Type B pancreatic cell (in vitro differentiated cells): ENCODE data around the gene VPS13D. TPM values are rescaled to one million over a fixed set of nuclear protein-coding genes. Genes with fewer than 3 reads are reported as not detected.

Source experiments
- DNase-seq: peaks from one replicate; pipeline ENCODE4 v3.0.0; 2021; ENCODE audit warnings: mixed read lengths; ENCODE audit not compliant: unreplicated experiment; ENCODE audit errors: extremely low spot score
- H3K27ac Mint-ChIP-seq: 2 replicates; pipeline ENCODE4 v1.8.0; 2021; ENCODE audit warnings: mild to moderate bottlenecking, mixed read lengths
- H3K27me3 Mint-ChIP-seq: 2 replicates; pipeline ENCODE4 v1.8.0; 2021; ENCODE audit warnings: mixed read lengths
- H3K36me3 Mint-ChIP-seq: 2 replicates; pipeline ENCODE4 v1.8.0; 2021; ENCODE audit warnings: mixed read lengths
- H3K4me1 Mint-ChIP-seq: one replicate; pipeline ENCODE4 v1.8.0; 2021; ENCODE audit warnings: mixed read lengths; ENCODE audit not compliant: unreplicated experiment
- H3K4me3 Mint-ChIP-seq: 2 replicates; pipeline ENCODE4 v1.8.0; 2021; ENCODE audit warnings: mild to moderate bottlenecking, mixed read lengths
- H3K9me3 Mint-ChIP-seq: 2 replicates; pipeline ENCODE4 v1.8.0; 2021; ENCODE audit warnings: mixed read lengths
- total RNA-seq: library from RNA; stranded (reverse); gene quantifications from 2 replicates; pipeline ENCODE4 v1.2.1, GENCODE V29; 2021; ENCODE audit warnings: low replicate concordance
- TF ChIP-seq, protein P1 (sequence below): fragments of 200-600 bp; sonication (generic); conservative IDR thresholded peaks from 2 replicates; pipeline ENCODE4 v1.5.0; 2021; ENCODE audit warnings: antibody characterized with exemption, mild to moderate bottlenecking

VPS13D gene
- total RNA-seq, 1 donor from 2014 or later: 43.4 TPM

GRCh38 chr1:12432897-12433296 is 203.1 kb downstream of the VPS13D start:
- H3K9me3 Mint-ChIP-seq: no peaks in the 10 kb centered on the region
- TF ChIP-seq, protein P1, sequence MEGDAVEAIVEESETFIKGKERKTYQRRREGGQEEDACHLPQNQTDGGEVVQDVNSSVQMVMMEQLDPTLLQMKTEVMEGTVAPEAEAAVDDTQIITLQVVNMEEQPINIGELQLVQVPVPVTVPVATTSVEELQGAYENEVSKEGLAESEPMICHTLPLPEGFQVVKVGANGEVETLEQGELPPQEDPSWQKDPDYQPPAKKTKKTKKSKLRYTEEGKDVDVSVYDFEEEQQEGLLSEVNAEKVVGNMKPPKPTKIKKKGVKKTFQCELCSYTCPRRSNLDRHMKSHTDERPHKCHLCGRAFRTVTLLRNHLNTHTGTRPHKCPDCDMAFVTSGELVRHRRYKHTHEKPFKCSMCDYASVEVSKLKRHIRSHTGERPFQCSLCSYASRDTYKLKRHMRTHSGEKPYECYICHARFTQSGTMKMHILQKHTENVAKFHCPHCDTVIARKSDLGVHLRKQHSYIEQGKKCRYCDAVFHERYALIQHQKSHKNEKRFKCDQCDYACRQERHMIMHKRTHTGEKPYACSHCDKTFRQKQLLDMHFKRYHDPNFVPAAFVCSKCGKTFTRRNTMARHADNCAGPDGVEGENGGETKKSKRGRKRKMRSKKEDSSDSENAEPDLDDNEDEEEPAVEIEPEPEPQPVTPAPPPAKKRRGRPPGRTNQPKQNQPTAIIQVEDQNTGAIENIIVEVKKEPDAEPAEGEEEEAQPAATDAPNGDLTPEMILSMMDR: no peak
- H3K27ac Mint-ChIP-seq: peak overlapping the region; percentile 79
- peaks cover 66% of the 10 kb centered on the region for H3K4me1 Mint-ChIP-seq
- no peaks in the 10 kb centered on the region for H3K27me3 Mint-ChIP-seq
- peaks cover 10% of the 10 kb centered on the region for H3K36me3 Mint-ChIP-seq
- DNase-seq: no peak
- no peak overlapping the region for H3K4me3 Mint-ChIP-seq

- Mint-ChIP-seq H3K4me3 (peak overlapping the region; percentile 75), H3K4me1 (peaks cover 64% of the 10 kb centered on the region), H3K36me3 (peaks cover 13% of the 10 kb centered on the region), H3K27me3 (no peaks in the 10 kb centered on the region), H3K27ac (peak overlapping the region; percentile 79), H3K9me3 (peaks cover 3% of the 10 kb centered on the region)
- TF ChIP-seq, protein P1: no peak
- peak; percentile 75 for DNase-seq
These were observed 203.7 kb downstream of the VPS13D start for GRCh38 chr1:12433323-12434053.

DNA sequence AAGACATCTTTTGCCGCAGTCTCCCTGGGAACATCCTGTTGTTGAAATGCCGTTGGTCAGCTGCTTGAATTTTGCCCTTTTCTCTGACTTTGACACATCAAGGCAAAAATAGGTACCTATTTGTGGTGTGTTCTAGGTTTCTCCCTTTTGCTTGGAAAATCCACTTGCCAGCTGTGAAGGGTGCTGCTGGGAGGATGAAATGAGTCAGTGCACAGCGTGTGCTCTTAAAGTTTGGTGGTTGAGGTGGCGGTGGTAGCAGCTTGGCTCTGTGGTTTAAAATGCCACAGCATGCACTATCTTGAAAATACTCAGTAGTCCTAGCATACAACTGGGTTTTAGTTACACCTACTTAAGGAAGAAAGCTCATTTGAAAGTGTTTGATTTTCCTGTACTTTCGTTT is 204.3 kb downstream of the VPS13D start:
- H3K27me3 Mint-ChIP-seq: no peaks in the 10 kb centered on the region
- DNase-seq: no peak
- TF ChIP-seq, protein P1: no peak
- peaks cover 9% of the 10 kb centered on the region for H3K9me3 Mint-ChIP-seq
- peaks cover 20% of the 10 kb centered on the region for H3K36me3 Mint-ChIP-seq
- peaks cover 66% of the 10 kb centered on the region for H3K4me1 Mint-ChIP-seq
- peak overlapping the region; percentile 75 for H3K4me3 Mint-ChIP-seq
- H3K27ac Mint-ChIP-seq: peak overlapping the region; percentile 79

- peaks cover 9% of the 10 kb centered on the region for H3K9me3 Mint-ChIP-seq
- H3K4me3 Mint-ChIP-seq: peak overlapping the region; percentile 14
- H3K36me3 Mint-ChIP-seq: peaks cover 25% of the 10 kb centered on the region
- H3K27me3 Mint-ChIP-seq: no peaks in the 10 kb centered on the region
- no peak for DNase-seq
- H3K4me1 Mint-ChIP-seq: peaks cover 71% of the 10 kb centered on the region
- H3K27ac Mint-ChIP-seq: peak overlapping the region; percentile 79
- TF ChIP-seq, protein P1: no peak
These were observed 204.9 kb downstream of the VPS13D start for GRCh38 chr1:12434686-12435085.

DNA sequence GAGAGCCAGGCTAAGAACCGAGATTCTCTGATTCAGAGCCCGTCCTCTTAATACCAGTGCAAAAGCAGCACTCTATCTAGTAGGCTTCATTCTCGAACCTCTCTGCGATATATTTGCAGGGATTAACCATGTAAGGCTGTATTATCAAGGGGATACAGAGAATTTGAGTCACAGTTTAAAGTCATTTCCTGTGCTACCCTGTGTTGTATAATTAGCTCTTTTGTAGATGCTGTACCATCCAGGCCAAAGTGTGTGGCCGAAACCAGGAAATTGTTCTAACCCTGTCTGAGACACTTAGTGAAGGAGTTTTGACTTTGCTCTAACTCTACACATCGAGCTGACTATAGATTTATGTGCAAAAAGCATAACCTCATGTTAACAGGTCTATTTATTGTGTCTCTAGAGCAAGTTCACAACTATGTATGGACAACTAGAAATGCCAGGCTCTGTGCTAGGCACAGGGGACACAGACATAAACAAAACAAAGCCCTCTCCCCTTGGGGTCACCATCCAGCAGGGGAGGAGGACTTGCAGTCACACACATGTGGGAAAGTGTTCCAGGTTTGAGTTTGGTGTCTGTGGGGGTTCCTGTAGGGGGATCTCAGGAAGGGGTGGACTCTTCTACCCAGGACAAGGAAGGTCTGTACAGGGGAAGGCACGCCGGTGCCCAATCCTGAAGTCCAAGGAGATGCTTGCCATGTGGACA is 206.0 kb downstream of the VPS13D start:
- no peaks in the 10 kb centered on the region for H3K27me3 Mint-ChIP-seq
- H3K27ac Mint-ChIP-seq: no peak overlapping the region
- peaks cover 9% of the 10 kb centered on the region for H3K9me3 Mint-ChIP-seq
- H3K4me3 Mint-ChIP-seq: no peak overlapping the region
- H3K4me1 Mint-ChIP-seq: peaks cover 66% of the 10 kb centered on the region
- no peak for DNase-seq
- peaks cover 30% of the 10 kb centered on the region for H3K36me3 Mint-ChIP-seq
- TF ChIP-seq, protein P1: no peak
